ENCODE measurements around the gene AMELY.

DNA sequence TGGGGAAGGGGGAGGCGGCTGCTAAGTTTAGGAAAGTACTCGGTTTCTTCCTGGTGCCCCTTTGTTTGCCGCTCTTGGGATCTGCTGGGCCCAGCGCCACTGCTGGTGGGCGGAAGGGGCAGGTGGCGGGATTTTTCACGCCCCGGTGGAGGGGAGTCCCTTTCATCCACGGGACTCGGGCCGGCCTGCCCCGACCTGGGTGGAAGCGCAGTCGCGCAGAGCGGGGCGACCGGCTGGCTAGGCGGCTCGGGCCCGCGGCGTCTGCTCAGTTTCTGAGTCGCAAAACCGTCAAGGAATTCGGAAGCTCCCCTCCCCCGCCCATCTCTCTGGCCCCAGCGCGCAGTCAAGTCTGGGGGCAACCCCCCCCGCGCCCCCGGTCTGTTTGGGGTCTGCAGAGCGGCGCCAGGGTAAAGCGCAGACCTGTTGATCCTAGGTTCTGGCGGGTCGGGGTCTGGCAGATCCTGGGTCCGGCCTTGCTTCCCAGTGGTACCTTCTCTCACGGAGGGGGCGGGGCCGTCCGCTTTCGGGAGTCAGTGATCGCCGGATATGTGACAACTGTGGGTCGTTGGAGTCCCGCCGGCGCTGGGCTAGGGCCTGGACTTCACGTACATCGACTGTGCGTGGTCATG, at the start of gene AMELY:
- TF ChIP-seq, protein P1, sequence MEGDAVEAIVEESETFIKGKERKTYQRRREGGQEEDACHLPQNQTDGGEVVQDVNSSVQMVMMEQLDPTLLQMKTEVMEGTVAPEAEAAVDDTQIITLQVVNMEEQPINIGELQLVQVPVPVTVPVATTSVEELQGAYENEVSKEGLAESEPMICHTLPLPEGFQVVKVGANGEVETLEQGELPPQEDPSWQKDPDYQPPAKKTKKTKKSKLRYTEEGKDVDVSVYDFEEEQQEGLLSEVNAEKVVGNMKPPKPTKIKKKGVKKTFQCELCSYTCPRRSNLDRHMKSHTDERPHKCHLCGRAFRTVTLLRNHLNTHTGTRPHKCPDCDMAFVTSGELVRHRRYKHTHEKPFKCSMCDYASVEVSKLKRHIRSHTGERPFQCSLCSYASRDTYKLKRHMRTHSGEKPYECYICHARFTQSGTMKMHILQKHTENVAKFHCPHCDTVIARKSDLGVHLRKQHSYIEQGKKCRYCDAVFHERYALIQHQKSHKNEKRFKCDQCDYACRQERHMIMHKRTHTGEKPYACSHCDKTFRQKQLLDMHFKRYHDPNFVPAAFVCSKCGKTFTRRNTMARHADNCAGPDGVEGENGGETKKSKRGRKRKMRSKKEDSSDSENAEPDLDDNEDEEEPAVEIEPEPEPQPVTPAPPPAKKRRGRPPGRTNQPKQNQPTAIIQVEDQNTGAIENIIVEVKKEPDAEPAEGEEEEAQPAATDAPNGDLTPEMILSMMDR (IDR thresholded peaks at IDR 0.05), result no peak
- TF ChIP-seq POLR2A (IDR thresholded peaks at IDR 0.05), result no peak
